ENCODE measurements around the gene STPG1.
"Not testable (repeated sequence)": the region's sequence is repeated elsewhere in the genome, so short reads cannot be mapped to it uniquely, and the experiment has no call there.

The STPG1 gene

GRCh38 chr1:24452922-24453485, 39.4 kb upstream of the STPG1 start:
- no peak overlapping the region for H3K4me3 ChIP-seq (replicated peaks; ENCODE audit: low read depth, low read length)
- no peak for TF ChIP-seq CTCF (IDR thresholded peaks at IDR 0.05; ENCODE audit: low read length, missing control alignments)
- DNase-seq (ENCODE audit: low read depth) = no peak

GRCh38 chr1:24451746-24452145, 38.2 kb upstream of the STPG1 start:
- no peak for DNase-seq (ENCODE audit: low read depth)
- H3K4me3 ChIP-seq (replicated peaks; ENCODE audit: low read depth, low read length) = no peak overlapping the region
- no peak for TF ChIP-seq CTCF (IDR thresholded peaks at IDR 0.05; ENCODE audit: low read length, missing control alignments)

- TF ChIP-seq CTCF (IDR thresholded peaks at IDR 0.05; ENCODE audit: low read length, missing control alignments) = no peak
- H3K4me3 ChIP-seq (replicated peaks; ENCODE audit: low read depth, low read length) = no peak overlapping the region
- DNase-seq (ENCODE audit: low read depth) = no peak
Measured at GRCh38 chr1:24450857-24451397, 37.3 kb upstream of the STPG1 start.

- no peak overlapping the region for H3K4me3 ChIP-seq (replicated peaks; ENCODE audit: low read depth, low read length)
- TF ChIP-seq CTCF (IDR thresholded peaks at IDR 0.05; ENCODE audit: low read length, missing control alignments) = no peak
- no peak for DNase-seq (ENCODE audit: low read depth)
Measured at GRCh38 chr1:24450316-24450715, 36.7 kb upstream of the STPG1 start.

- DNase-seq (ENCODE audit: low read depth) = not testable (repeated sequence)
Measured at GRCh38 chr1:24446446-24446845, 32.9 kb upstream of the STPG1 start.

GRCh38 chr1:24443241-24443656, 29.7 kb upstream of the STPG1 start:
- DNase-seq (ENCODE audit: low read depth) = peak; percentile 69
- no peak for TF ChIP-seq CTCF (IDR thresholded peaks at IDR 0.05; ENCODE audit: low read length, missing control alignments)
- H3K4me3 ChIP-seq (replicated peaks; ENCODE audit: low read depth, low read length) = no peak overlapping the region

More at GRCh38 chr1:24446446-24446845, 32.9 kb upstream of the STPG1 start:
- not testable (repeated sequence) for H3K4me3 ChIP-seq (replicated peaks; ENCODE audit: low read depth, low read length)

- H3K4me3 ChIP-seq (replicated peaks; ENCODE audit: low read depth, low read length) = no peak overlapping the region
- no peak for TF ChIP-seq CTCF (IDR thresholded peaks at IDR 0.05; ENCODE audit: low read length, missing control alignments)
- DNase-seq (ENCODE audit: low read depth) = peak; percentile 66
Measured at GRCh38 chr1:24442764-24443163, 29.2 kb upstream of the STPG1 start.
